GM12892 (cell line): Measurements from ENCODE around the gene SRP9.
"Not testable (repeated sequence)": the region's sequence is repeated elsewhere in the genome, so short reads cannot be mapped to it uniquely, and the experiment has no call there.

ENCODE experiments used
- DNase-seq: peaks from one replicate; pipeline ENCODE4 v3.0.0; 2011; ENCODE audit not compliant: insufficient read length
- FAIRE-seq: peaks from 2 replicates; lab custom pipeline; 2011; peaks lifted over from hg19 to GRCh38; lab: Jason Lieb, UNC
- POLR2A ChIP-seq: IDR thresholded peaks from 2 replicates; pipeline ENCODE4 v1.6.1; 2011; ENCODE audit warnings: low read depth, low read length, control low read depth
- POLR2AphosphoS5 ChIP-seq: IDR thresholded peaks from 2 replicates; pipeline ENCODE4 v1.6.1; 2011; ENCODE audit warnings: low read depth, low read length, control low read depth
- TAF1 ChIP-seq: IDR thresholded peaks from 2 replicates; pipeline ENCODE4 v1.6.1; 2011; ENCODE audit warnings: low read depth, mild to moderate bottlenecking, control low read depth, low read length, borderline replicate concordance

Gene SRP9

GRCh38 chr1:225760531-225760930, 17.1 kb upstream of the SRP9 start:
- DNase-seq = no peak
- FAIRE-seq = no peak
- TF ChIP-seq POLR2A (no peak), TAF1 (no peak), POLR2AphosphoS5 (no peak)

GRCh38 chr1:225761395-225761794, 16.2 kb upstream of the SRP9 start:
- not testable (repeated sequence) for FAIRE-seq, DNase-seq

- FAIRE-seq = no peak
These were observed 15.6 kb upstream of the SRP9 start for GRCh38 chr1:225762002-225762441.

GRCh38 chr1:225762444-225762843, 15.2 kb upstream of the SRP9 start:
- no peak for DNase-seq
- FAIRE-seq = no peak
- TF ChIP-seq POLR2AphosphoS5 (no peak), TAF1 (no peak), POLR2A (no peak)

More at GRCh38 chr1:225762002-225762441, 15.6 kb upstream of the SRP9 start:
- no peak for DNase-seq
- TF ChIP-seq POLR2AphosphoS5 (no peak), POLR2A (no peak), TAF1 (no peak)

- FAIRE-seq (no peak), DNase-seq (no peak)
- TF ChIP-seq TAF1 (no peak), POLR2AphosphoS5 (no peak), POLR2A (no peak)
These were observed 13.7 kb upstream of the SRP9 start for GRCh38 chr1:225763716-225764548.

- no peak for DNase-seq
- TF ChIP-seq POLR2A (no peak), POLR2AphosphoS5 (no peak), TAF1 (no peak)
- FAIRE-seq = no peak
These were observed 11.5 kb upstream of the SRP9 start for GRCh38 chr1:225765982-225766674.

GRCh38 chr1:225766967-225767633, 10.5 kb upstream of the SRP9 start:
- TF ChIP-seq POLR2A = no peak
- TF ChIP-seq TAF1 = no peak
- no peak for TF ChIP-seq POLR2AphosphoS5
- DNase-seq (no peak), FAIRE-seq (no peak)

DNA sequence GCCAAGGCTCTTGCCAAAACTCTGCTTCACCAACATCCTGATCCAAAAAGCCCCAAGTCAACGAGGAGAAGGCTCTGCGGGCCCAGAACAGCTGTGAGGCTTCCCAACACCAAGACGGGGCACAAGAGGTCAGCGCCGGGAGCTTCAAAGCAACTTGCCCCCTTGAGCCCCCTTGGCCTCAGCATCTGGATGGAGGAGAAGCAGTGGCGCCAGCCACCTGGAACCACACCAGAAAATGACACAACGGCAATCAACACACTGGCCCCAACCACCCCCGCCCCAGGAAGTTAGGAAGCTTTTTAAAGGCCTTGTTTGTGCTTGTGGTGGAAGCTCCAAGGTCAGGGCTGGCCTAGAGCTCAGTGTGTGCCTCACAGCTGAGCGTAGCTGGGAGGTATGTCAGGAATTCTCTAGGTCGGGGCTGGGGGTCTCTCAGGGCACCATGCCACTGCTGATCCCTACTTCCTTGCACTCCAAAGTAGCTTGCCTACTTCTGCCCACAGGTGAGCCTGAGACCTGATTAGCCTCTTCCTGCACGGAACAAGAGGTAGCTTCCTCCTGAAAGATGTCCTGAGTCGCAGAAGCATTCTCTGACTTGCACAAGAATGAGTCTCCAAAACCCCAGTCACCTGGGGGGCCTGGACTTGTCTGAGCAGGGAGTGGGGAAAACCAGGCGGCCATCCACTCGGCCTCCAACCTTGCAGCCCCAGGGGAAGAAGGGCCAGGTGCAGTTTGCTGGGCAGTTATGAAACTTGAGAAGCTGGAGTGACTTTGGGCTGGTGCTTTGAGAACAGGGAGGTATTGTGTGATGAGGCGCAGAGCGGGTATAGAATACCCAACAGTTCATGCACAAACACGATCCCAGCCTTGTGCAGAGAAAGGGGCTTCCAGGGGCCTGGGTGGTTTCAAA, 9.7 kb upstream of the SRP9 start:
- DNase-seq (no peak), FAIRE-seq (no peak)
- TF ChIP-seq POLR2AphosphoS5 = no peak
- no peak for TF ChIP-seq TAF1
- no peak for TF ChIP-seq POLR2A

GRCh38 chr1:225768662-225769426, 8.8 kb upstream of the SRP9 start:
- FAIRE-seq (no peak), DNase-seq (no peak)
- TF ChIP-seq TAF1 (no peak), POLR2AphosphoS5 (no peak), POLR2A (no peak)

- FAIRE-seq = no peak
- DNase-seq = no peak
- no peak for TF ChIP-seq POLR2A
- no peak for TF ChIP-seq TAF1
- TF ChIP-seq POLR2AphosphoS5 = no peak
These were observed 7.9 kb upstream of the SRP9 start for GRCh38 chr1:225769687-225770086.
